ENCODE measurements around the gene SLC25A25. TPM values are rescaled to one million over a fixed set of nuclear protein-coding genes. Genes with fewer than 3 reads are reported as not detected.

SLC25A25 gene
- total and polyA plus RNA-seq, 9 of the 15 experiments (the other 6 are each of a cell fraction or from before 2014, with no cell fraction given), result 0.07 to 35.9 (median 23.2) TPM

DNA sequence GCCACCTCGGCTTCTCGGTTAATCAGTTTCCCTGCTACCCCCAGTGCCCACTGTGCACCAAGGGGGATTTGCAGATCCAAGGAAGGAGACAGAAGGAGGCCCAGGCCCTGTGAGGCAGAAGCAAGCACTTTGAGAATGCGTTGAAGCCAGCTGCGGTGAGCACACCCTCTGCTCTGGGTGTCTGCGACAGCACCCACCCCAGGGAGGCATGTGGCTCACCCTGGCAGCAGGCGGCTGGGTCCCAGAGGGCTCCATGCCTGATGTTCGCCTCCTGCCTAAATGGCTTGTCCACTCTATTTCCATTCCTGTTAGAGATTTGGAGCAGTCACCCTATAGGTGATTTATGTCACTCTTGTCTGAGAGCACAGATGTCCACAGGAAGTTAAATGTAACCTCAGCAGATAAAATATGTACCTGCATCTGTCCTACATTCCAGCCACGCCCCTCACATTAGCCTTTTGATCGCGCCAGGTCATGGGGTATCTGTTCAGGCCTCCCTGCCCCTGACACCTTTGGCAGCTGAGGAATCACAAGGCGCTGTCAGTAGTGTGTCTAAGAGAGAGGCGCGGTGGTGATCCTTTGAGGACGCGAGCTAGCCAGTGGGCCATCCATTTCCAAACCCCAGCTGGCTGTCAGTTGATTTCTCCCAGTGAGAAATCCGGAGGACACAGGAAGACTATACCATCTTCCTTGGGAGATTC lies 31.3 kb downstream of the SLC25A25 start (continued):
- TF ChIP-seq, protein P1, sequence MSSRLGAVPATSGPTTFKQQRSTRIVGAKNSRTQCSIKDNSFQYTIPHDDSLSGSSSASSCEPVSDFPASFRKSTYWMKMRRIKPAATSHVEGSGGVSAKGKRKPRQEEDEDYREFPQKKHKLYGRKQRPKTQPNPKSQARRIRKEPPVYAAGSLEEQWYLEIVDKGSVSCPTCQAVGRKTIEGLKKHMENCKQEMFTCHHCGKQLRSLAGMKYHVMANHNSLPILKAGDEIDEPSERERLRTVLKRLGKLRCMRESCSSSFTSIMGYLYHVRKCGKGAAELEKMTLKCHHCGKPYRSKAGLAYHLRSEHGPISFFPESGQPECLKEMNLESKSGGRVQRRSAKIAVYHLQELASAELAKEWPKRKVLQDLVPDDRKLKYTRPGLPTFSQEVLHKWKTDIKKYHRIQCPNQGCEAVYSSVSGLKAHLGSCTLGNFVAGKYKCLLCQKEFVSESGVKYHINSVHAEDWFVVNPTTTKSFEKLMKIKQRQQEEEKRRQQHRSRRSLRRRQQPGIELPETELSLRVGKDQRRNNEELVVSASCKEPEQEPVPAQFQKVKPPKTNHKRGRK (tag; IDR thresholded peaks at IDR 0.05), result no peak
- TF ChIP-seq YBX1 (IDR thresholded peaks at IDR 0.05) (no peak), SMAD1 (IDR thresholded peaks at IDR 0.05; ENCODE audit: low read depth, low read length, partially characterized antibody) (no peak), MXI1 (IDR thresholded peaks at IDR 0.05; ENCODE audit: low read depth, low read length) (0 out of 2 replicates have a peak, but pooled peaks have one; percentile 19), BRD4 (IDR thresholded peaks at IDR 0.05) (no peak), NFE2L1 (tag; IDR thresholded peaks at IDR 0.05; ENCODE audit: borderline replicate concordance, low read depth) (no peak), ZNF175 (CRISPR knock-in tag; IDR thresholded peaks at IDR 0.05; ENCODE audit: low read depth) (no peak), SREBF2 (CRISPR knock-in tag; IDR thresholded peaks at IDR 0.05) (no peak), ZNF316 (IDR thresholded peaks at IDR 0.05) (peak; percentile 73), SMARCE1 (IDR thresholded peaks at IDR 0.05) (no peak), TOE1 (IDR thresholded peaks at IDR 0.05; ENCODE audit: borderline replicate concordance) (no peak), TOE1 (CRISPR knock-in tag; IDR thresholded peaks at IDR 0.05; ENCODE audit: borderline replicate concordance, low read depth) (no peak), ZNF133 (CRISPR knock-in tag; IDR thresholded peaks at IDR 0.05) (no peak), SAFB2 (IDR thresholded peaks at IDR 0.05; ENCODE audit: borderline replicate concordance, low read depth, low read length, severe bottlenecking) (no peak), FUS (optimal IDR thresholded peaks at IDR 0.05; ENCODE audit: low read depth, low read length) (no peak), CBX2 (IDR thresholded peaks at IDR 0.05; ENCODE audit: insufficient read depth, low read length, poor library complexity, severe bottlenecking) (no peak), RFX7 (CRISPR knock-in tag; IDR thresholded peaks at IDR 0.05) (no peak), TEAD4 (IDR thresholded peaks at IDR 0.05; ENCODE audit: low read length) (peak; percentile 89), TEAD4 (CRISPR knock-in tag; IDR thresholded peaks at IDR 0.05; ENCODE audit: borderline replicate concordance) (no peak), YY1 (IDR thresholded peaks at IDR 0.05; ENCODE audit: borderline replicate concordance in 1 of 3, control insufficient read depth in 1 of 3, extremely low read depth in 1 of 3, insufficient read depth in 3 of 3, insufficient read length in 1 of 3, insufficient replicate concordance in 2 of 3, low read depth in 1 of 3, low read length in 2 of 3) (no peak), ZNF766 (CRISPR knock-in tag; conservative IDR thresholded peaks at IDR 0.05) (no peak), GABPA (tag; conservative IDR thresholded peaks at IDR 0.05; ENCODE audit: low read depth) (no peak), NFATC3 (IDR thresholded peaks at IDR 0.05) (no peak)
- TF ChIP-seq, protein P2, sequence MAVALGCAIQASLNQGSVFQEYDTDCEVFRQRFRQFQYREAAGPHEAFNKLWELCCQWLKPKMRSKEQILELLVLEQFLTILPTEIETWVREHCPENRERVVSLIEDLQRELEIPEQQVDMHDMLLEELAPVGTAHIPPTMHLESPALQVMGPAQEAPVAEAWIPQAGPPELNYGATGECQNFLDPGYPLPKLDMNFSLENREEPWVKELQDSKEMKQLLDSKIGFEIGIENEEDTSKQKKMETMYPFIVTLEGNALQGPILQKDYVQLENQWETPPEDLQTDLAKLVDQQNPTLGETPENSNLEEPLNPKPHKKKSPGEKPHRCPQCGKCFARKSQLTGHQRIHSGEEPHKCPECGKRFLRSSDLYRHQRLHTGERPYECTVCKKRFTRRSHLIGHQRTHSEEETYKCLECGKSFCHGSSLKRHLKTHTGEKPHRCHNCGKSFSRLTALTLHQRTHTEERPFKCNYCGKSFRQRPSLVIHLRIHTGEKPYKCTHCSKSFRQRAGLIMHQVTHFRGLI (CRISPR knock-in tag; IDR thresholded peaks at IDR 0.05), result no peak
